HG03108 (cell line): ENCODE results near the gene SUMO3.

Source experiments
- ATAC-seq: cut with Tn5 transposase; IDR thresholded peaks from one replicate; pipeline ENCODE4 v1.9.1; 2021; ENCODE audit warnings: moderate library complexity; ENCODE audit not compliant: unreplicated experiment

The SUMO3 gene

DNA sequence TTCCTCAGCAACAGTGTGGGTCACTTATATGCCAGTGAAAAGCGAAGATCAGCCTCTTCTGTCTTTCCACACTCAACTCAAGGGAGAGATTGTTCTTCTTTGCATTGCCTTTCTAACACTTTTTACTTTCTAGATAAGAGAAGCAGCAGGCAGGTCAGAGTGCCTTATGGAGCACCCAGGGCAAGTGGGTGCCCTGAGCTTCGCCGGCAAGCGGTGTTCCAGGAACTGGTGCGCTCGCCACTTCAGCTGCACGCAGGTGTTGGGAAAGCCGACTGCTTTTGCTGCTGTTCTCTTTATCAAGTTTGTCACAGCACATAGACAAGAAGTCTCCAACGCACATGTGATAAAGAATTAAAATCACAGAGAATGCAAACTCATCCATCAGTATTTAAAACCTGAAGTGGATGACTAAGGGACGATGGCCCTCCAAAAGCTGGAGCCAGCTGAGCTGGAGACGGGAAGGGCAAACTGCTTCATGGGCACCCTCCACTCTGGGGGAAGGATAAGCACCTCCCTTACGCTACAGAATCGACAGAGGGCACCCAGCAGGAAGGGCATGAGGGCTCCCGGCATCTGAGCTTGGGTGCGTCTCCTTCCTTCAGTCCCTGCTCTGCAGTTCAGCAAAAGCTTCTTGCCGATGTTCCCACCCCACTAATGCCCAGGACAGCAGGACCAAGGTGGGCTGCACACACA is 36.9 kb downstream of the SUMO3 start:
- ATAC-seq: no peak

DNA sequence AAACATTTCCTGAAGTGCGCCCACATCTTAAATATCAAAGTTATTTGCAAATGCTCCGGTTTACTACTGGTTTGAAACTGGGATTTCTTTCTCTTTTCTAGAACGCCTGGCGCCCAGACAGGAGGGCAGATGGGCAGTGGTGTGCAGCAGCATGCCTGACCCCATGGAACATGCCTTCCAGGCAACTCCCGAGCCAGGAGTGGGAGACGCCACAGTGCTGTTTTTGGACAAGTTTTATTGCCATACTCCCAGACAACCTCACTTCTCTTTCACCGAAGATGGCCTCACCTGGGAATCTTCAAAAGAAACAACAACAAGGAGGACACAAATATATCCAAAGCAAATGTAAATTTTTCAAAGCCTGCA is 37.7 kb downstream of the SUMO3 start:
- no peak for ATAC-seq

DNA sequence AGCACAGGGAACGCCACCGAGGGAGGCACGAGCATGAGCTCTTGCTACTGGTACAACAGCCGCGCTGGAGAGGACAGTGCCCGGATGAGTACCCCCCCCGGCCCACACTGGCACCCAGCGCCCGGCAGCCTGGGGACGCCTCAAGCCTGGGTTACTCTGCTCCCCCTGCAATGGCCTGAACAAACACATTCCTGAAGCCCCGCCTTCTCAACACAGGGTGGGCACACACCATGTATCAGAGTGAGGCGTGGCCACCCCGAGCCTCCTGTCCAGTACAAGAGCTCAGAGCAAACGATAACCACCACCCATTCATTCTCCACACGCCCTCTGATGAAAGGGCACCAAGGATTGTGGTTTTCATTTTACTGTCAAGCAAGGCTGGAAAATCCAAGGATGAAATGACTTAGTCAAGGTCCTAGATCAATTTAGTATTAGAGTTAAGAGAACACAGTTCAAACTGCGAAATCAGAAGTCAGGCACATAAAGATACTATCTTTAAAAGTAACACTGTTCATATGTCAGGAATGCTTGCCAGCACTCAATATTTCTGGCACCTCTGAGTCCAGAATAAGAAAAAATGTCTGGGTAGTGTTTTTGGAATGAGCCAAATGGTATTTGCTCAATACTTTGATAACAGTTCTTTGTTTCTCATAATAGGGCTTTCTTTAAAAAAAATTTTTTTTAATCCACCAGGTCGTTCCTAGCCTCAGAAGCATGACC is 38.3 kb downstream of the SUMO3 start:
- ATAC-seq: no peak

DNA sequence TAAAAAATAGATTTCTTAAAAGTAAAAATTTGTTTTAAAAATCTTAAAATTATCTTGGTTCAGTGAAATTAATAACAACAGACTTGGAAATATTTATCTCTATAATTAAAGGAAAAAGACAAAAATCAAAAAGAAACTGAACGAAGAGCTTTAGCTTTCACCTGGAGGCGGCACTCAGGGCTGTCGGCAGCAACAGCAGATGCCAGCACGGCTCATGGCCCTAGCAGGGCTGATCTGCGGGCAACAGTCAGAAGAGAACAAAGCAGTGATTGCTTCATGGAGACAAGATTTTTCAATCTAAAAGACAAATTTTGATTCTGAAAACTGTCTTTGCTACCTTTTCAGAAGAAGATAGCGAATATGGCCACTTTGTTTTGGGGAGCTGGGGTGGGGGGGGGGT is 38.9 kb downstream of the SUMO3 start:
- ATAC-seq: no peak

DNA sequence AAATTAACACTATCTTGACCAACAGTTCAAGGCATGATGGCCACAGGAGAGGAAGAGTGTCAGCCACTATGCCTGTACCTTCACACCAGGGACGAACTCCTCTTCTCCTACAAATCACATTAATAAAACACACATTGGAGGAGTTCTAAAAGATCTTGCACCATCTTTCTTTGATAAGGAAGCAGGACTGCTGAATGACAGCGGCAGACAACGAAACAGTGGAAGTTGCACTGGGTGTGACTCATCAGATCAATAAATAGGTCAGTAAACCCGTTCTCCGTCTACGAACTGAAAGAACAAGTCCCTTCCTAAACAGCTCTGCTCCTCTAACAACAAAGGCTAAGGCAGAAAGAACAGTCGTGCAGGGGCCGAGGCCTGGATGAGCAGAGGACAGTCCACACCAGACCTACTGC is 39.4 kb downstream of the SUMO3 start:
- no peak for ATAC-seq

DNA sequence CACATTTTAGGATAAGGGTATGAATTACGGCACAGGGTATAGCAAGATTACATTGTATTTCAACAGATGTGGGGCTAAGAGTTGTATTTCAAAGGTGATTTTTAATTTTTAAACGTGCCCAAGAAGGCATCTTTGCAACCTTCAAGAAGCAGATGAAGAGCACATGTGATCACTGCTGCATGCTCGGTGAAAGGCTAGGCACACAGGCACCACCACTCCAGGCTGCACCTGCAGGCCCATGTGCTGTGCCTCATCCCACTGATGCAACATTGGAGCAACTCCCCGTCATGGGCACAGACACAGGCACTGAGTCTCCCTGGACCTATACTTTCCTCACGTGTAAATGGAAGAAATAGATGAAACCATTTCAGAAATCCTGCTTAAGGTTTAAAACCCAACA is 39.8 kb downstream of the SUMO3 start:
- no peak for ATAC-seq

DNA sequence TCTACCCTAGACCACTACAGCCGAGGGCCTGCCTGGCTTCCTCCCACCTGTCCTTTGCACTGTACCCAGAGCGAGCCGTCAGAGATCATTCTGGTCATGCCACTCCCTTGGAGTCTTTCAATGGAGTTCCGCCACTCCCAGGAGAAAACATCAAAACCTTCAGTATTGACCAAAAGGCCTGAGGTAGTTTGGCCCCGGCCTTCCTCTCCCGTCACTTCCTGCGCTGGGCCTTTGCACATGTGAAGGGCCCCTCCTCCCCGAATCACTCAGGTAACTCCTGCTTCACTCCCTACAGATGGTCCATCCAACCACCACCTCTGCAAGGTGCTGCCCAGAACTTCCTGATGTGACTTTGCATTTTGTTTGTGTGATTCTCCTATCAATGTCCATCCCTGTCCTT is 42.9 kb downstream of the SUMO3 start:
- no peak for ATAC-seq

DNA sequence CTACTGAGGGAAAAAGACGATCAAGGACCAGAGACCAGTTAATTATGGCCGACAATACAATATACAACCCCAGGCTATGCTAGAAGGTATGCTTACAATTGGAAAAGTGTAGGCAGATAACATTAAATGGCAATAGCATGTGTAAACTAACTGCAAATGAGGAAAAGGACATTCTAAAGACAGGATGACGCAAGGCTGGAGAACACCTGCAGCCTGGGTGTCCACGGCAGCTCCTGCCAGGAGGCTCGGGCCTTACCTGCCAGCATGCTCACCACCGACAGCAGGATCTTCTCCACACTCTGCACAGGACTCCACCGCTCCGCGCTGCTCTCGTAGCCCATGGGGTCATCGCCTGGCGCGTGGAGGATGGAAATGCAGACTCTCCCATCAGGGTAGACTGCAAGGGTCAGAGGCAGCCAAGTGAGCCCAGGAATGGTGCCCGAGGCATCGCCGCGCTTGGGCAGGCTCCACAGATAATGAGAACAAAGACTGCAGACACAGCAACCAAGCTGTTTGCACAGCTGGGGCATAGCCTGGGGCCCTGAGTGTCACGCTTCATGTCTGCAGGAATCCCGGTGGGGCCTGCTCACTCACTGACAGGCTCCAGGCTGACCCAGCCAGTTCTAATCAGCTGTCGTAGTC is 44.5 kb downstream of the SUMO3 start:
- ATAC-seq: no peak

DNA sequence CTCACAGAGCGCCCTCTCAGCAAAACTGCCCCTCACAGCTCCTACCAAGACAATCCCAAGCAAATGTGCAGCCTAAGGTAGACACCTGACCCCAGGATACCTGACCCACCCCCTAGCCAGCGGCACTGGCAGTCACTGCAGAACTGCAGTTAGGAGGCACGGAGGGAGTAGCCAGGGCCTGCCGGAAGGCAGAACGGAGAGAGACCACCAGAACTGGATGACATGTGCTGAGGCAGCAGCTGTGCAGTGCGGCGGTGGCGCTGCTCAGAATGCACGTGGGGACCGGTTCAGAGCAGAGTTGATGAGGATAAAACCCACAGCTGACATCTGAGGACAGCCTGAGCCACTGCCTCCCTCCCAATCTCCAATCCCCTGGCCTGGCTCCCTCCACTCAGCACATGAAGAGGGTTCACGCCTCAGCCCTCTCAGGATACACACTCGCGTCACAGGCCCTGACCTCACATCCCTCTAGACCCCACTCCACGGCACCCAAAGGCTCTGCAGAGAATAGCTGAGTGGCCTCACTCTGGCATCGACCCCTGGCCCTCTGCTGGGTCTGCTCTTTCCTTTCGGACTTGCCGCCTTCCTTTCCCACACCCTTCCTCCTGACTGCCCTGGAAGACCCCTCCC is 45.9 kb downstream of the SUMO3 start:
- no peak for ATAC-seq

DNA sequence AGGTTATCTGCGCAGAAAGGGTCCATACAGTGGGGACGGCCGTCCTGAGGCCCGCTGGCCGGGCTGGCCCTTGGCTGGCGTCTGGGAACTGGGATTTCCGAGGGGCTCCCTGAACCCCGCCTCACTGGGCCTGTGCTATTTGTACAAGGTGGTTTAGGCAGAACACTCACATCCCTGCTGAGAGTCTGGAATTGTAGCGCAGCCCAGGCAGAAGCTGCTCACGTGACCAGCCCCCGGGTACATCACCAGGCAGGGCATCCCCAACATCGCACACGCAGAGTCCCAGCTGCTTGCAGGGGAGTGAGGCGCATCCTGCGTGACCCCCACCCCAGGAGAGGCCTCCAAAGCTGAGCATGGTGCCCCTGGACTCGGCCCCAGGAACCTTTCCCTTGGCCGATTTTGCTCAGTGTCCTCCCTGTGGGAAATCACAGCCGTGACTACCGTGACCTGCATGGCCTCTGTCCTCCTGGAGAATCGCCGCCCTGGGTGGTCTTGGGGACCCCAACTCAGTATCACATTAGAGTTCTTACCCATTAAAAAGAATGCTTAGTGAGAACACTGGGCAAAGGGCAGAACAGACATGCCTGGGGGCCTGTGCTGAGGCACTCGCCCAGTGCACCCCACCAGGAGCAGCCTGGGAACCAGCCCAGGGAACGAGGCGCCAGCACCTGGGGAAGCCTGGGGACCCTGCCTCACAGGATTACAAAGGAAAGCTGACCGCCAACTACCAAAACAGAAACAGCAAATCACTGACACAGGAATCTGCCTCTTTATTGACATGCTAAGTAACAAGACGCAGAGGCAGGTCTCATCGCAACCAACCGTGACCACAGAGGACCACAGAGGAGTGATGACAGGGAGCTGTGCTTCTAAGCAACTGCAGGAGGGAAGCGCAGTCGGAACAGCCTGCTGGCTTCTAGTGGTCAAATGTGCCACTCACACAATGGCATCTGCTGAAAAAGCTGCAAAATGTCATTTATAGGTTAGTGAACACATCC is 49.7 kb downstream of the SUMO3 start:
- ATAC-seq: no peak

DNA sequence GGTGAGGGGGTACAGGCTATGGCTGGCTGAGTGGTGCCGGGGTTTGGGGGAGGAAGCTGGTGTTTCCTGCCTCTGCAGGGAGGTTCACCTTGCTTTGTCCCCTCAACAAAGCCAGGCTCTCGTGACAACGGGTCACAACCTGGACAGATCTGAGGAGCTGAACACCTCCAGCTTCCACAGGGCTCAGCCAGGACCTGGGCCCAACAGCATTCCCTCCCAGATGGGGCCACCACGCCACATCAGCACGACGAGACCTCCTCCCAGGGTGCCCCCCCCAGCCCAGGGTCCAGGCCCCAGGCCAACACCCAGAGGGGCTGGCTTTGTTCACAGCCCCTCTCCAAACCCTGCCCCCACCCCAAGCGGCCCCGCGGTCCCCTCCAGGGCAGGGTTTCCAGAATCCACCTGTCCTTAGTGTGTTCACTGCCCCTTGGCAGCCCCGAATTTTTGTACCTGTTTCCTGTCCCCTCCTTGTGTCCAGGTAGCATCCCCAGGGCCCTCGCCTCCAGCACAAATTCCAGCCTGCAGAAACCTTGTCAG is 51.0 kb downstream of the SUMO3 start:
- no peak for ATAC-seq

DNA sequence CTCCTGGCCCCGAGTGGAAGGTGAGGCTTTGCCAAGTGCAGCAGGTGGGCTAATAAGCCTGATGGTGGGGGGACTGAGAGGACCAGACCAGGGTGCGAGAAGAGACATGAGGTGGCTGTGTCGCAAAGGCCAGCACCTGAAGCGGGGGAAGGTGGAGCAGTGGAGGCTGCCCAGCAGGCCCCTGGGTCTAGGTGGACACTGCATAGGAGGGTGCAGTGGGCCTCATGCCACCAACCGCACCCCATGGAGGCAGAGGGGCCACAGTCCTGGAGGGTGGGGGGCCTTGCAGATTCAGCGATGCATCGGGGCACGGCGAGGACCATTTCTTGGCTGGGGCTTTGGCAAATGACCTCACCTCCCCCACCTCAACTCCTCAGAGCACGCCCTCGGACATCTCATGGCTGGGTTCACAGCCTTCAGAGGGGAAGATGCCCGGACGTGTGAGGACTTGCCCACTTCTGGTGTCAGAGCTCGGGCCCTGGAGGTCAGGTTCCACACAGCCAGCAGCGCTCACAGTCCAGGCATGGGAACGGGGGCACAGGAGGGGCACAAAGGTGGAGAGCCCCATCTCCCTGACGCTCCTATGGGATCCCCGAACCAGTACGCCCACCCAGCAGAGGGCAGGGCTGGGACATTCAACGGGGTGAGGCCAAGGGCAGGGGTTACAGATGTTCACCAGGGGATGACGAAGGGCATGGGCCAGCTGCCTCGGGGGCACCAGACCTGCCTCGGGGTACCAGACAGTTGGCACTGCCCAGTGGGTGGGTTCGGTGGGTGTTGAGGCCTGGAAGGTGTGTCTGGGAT is 51.6 kb downstream of the SUMO3 start:
- no peak for ATAC-seq

DNA sequence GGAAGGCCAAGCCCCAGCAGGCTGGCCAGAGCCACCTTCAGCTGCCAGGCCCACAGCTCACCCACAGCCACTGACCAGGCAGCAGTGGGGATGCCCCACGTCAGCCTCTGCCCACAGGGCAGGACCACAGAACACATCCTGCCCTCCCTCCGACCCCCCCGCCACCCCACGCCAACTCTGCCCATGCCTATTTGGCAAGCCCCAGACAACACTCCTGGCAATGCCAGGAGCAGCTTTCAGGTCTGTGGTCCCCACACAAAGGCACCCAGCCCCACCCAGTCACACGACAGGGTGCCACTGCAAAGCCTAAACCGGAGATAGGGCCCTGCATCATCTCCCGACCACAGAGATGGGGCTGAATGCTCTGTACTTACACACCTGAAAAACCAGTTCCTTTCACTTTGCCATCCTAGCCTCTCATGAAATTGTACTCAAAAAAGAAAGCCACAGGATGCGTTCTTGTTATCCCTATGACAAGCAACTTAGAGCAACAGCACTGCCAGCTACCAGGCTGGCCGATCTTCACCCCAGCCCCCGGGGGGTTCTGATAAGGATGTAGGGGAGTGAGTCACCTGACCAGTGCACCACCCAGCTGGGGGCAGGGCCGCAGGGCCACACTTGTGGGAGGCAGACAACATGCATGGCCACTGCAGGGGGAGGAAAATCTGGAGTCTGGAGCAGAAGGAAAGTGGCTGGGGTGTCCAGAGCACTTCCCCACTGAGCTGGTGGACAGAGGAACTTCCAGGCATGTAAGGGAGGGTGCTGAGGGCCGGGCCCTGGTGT is 52.4 kb downstream of the SUMO3 start:
- no peak for ATAC-seq

DNA sequence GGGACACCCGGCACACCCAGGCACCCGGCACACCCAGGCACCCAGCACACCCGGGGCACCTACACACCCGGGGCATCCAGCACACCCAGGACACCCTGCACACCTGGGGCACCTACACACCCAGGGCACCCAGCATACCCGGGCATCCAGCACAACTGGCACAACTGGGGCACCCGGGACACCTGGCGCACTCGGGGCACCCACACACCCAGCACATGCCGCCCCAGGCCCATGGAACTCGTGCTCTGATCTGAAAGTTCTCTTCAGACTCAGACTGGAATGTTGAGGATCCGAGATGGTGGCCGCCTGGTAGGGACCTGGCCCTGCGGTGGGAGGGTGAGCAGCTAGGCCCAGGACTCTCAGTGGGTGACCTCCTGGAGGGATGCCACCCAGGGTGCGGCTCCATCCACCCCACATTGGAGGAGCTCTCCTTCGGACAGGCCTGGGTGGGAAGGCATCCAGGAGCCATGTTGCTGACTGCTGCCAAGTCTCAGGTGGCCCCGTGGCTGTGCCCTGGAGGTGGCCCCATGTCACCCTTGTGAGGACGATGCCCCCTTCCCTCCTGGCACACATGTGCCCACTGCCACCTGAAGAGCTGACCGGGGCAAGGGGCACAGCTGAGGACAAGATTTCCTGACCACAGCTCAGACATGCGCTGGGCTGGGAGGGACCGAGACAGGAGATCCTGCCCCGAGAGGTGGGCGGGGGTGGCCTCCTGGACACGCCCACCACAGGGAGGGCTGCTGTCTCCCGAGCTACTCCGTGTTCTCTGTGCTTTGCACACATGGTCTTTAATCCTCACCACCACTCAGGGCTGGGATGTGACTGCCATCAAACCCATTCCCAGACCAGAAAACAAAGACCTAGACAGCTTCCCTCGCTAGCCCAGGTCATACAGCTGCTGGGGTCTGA is 53.3 kb downstream of the SUMO3 start:
- no peak for ATAC-seq

DNA sequence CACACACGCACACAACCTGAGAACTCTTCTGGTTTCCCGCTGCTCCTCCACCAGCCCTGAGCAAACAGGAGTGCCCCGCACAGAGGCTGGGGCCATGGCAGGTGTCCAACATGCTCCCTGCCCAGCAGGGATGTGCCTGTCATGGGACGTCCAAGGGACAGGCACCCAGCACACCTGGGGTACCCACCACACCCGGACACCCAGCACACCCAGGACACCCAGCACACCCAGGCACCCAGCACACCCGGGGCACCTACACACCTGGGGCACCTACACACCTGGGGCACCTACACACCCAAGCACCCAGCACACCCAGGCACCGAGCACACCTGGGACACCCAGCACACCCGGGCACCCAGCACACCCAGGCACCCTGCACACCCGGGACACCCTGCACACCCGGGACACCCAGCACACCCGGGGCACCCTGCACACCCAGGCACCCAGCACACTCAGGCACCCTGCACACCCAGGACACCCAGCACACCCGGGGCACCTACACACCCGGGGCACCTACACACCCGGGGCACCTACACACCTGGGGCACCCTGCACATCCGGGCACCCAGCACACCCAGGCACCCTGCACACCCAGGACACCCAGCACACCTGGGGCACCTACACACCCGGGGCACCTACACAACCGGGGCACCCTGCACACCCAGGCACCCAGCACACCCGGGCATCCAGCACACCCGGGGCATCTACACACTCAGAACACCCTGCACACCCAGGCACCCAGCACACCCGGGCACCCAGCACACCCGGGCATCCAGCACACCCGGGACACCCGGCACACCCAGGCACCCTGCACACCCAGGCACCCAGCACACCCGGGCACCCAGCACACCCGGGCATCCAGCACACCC is 54.2 kb downstream of the SUMO3 start:
- ATAC-seq: no peak

DNA sequence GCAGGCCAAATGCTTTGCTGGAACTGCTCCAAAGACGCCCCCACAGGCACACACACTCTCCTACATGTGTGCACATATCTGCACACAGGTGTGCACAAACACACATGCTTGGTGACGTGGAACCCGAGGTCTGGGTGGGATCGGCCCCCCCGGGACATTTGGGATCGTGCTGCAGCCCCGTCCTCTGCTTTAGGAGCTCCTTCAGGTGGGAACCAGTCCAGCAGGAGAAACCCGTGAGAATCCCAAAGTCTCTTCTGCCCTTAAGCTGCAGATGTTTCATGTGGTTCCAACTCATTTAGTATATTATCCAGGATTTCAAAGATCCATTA is 54.8 kb downstream of the SUMO3 start:
- ATAC-seq: no peak
